ENCODE measurements around the gene OLIG3.

DNA sequence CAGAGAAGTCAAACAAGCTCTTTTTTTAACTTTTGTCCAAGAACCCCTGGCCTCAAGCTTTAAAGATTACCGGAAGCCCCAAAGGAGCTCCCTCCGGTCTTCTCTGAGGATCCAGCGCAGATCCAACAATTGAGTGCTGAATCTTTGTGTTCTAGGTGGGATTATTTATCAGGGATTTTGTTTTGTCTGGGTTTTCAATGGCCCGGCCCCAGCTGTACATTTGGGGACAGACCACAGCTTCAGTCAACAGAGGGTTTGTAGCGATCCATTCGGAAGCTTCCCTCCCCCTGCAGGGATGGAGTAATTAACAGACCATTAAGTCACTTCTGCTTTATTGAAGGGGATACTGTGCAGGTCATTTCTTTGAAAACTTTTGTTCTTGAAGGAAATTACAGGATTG, 7.8 kb downstream of the OLIG3 start:
- TF ChIP-seq EZH2 (IDR thresholded peaks at IDR 0.05; ENCODE audit: low read depth), result no peak
- TF ChIP-seq, protein P1, sequence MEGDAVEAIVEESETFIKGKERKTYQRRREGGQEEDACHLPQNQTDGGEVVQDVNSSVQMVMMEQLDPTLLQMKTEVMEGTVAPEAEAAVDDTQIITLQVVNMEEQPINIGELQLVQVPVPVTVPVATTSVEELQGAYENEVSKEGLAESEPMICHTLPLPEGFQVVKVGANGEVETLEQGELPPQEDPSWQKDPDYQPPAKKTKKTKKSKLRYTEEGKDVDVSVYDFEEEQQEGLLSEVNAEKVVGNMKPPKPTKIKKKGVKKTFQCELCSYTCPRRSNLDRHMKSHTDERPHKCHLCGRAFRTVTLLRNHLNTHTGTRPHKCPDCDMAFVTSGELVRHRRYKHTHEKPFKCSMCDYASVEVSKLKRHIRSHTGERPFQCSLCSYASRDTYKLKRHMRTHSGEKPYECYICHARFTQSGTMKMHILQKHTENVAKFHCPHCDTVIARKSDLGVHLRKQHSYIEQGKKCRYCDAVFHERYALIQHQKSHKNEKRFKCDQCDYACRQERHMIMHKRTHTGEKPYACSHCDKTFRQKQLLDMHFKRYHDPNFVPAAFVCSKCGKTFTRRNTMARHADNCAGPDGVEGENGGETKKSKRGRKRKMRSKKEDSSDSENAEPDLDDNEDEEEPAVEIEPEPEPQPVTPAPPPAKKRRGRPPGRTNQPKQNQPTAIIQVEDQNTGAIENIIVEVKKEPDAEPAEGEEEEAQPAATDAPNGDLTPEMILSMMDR (conservative IDR thresholded peaks at IDR 0.05), result no peak

All from PC-9 (cell line).